ENCODE measurements around the gene TPMT. TPM values are rescaled to one million over a fixed set of nuclear protein-coding genes. Genes with fewer than 3 reads are reported as not detected.

TPMT gene
- total RNA-seq (2014; rRNA removed; shearing (Covaris generic)): 5.8 and 6.4 TPM in 2 replicates

DNA sequence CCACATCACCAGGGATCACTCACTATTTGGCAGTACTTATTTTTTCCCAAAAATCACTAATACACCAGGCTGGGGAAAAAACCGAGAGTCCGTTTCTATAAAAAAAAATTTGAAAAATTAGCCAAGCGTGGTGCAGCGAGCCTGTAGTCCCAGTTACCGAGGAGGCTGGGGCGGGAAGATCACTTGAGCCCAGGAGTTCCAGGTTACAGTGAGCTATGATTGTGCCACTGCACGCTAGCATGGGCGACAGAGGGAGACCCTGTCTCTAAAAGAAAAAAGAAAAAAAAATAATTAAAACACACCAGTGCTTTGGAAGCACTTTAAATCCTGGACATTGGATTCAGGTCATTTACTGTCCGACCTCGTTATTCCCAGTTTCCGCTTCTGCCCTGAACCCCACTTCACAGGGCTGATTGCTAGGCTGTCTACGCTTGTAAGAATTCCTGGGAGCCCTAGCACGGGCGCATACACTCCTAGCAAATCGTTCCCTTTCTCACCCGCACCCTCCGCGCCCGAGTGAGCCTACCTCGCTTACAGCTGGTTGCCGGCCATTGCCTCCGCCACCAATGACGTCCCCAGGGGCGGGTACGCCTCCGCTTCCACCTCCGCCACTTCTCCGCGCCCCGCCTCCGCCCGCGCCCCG lies at the start of gene TPMT:
TPMT (minus strand) TSS at position 571 of the 643 bp plus-strand sequence. CDS start 5,950 bp downstream, outside the sequence.

DNA sequence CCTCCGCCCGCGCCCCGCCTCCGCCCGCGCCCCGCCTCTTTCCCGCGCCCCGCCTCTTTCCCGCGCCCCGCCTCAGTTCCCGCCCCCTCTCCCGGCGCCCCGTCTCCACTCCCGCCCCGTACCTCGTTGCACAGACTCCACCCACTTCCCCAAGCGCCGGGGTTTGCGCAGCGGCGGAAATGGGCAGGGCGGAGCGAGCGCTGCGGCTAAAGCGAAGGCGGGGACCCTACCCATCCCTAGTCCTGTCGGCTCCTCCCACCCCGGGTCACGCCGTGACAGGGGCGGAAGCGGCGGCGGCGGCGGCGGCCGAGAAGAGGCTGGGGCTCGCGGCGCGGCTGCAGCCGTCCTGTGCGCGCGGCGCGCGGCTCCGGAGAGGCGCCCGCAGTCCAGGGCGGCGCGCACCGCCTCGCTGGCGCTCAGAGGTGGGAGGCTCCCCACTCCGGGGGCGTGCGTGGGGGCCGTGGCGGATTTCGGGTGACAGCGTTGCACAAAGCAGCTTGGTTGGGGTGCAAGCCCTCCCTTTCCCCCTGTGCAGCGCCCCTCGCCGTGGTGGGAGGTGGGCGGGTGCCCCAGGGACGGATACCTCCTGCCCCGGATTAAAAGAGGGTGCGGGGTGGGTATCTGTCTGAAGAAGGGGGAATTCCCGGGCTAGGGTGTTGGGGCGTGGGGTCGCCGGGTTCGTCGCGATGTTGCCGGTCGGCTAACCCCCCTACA lies 430 bp upstream of the TPMT start, which contains the start of gene KDM1B:
KDM1B (plus strand) TSS at position 273 of the 714 bp plus-strand sequence. CDS start 4,474 bp downstream, outside the sequence.

DNA sequence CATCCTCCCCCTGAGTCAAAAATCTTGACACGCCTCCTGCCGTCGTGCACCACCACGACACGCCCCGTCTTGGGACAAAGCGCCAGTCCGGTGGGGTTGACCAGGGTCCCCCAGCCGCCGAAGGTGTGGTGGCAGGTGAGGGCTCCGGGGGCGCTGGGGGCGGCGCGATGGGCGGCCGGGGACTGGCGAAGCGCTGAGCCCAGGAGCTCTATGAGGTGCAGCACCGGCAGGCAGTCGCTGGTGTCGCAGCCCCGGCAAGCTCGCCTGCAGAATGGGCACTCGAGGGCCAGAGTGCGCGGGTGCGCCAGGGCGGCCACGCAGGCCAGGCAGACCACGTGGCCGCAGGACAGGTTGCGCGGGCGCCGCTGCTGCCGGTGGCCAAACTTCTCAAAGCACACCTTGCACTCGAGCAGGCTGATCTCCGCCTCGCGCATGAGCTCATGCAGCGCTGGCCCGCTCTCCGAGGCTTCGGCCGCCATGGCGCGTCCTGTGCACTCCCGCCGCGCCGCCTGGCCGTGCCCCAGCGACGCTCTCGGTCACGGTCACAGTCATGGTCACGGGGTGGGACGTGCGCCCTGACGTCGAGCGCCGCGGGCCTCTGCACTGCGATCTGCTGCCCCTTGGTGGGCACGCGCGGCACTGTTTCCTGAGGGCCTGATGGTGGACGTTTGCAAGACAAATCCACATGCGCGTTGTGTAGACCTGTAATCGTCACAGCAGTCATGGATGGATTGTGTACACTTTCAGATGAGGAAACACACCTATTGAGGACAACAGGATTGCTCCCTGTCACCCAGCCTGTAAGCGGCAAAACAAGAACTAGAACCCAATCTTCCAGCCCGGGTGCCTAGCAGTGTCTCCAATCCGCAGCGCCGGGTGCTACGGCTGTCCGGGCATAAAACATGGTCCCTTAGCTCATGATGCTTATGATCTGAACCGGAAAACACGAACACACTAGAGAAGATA lies 32.5 kb downstream of the TPMT start, which contains the start of gene NHLRC1:
NHLRC1 (minus strand) TSS at position 550 of the 966 bp plus-strand sequence; CDS start at position 479, 71 bp downstream.

Other genes with a start within 250 kb of the TPMT start
- 12.6 and 12.7 TPM in 2 replicates for gene KIF13A, start 167.4 kb downstream of the TPMT start, total RNA-seq (2014; rRNA removed; shearing (Covaris generic))
- 0.30 and 0.40 TPM in 2 replicates for gene NHLRC1, start 32.4 kb downstream of the TPMT start, total RNA-seq (2014; rRNA removed; shearing (Covaris generic))
- 7.0 and 8.8 TPM in 2 replicates for gene KDM1B, start 345 bp upstream of the TPMT start, total RNA-seq (2014; rRNA removed; shearing (Covaris generic))
- gene DEK, start 109.5 kb upstream of the TPMT start, total RNA-seq (2014; rRNA removed; shearing (Covaris generic)): 170 and 233 TPM in 2 replicates
- gene RNF144B, start 232.3 kb upstream of the TPMT start, total RNA-seq (2014; rRNA removed; shearing (Covaris generic)): 0.19 and 0.45 TPM in 2 replicates

Data from A375 (cell line).